HepG2 (cell line): ENCODE results near the gene UNKL. TPM values are rescaled to one million over a fixed set of nuclear protein-coding genes. Genes with fewer than 3 reads are reported as not detected.

ENCODE experiments used
- GATAD2A ChIP-seq: IDR thresholded peaks from 2 replicates; pipeline ENCODE4 v1.6.1; 2016
- GFI1 ChIP-seq: sonication (generic); formaldehyde crosslinking; IDR thresholded peaks from 2 replicates; pipeline ENCODE4 v1.5.0; 2020; ENCODE audit warnings: missing genetic modification reagents, mild to moderate bottlenecking, borderline replicate concordance
- HMGA1 ChIP-seq: sonication (generic); formaldehyde crosslinking; conservative IDR thresholded peaks from 2 replicates; pipeline ENCODE4 v1.4.0; 2020; ENCODE audit warnings: missing genetic modification reagents
- KDM4B ChIP-seq: sonication (generic); formaldehyde crosslinking; IDR thresholded peaks from 2 replicates; pipeline ENCODE4 v1.4.0; 2020; ENCODE audit warnings: missing genetic modification reagents
- NPAS2 ChIP-seq: sonication (generic); formaldehyde crosslinking; IDR thresholded peaks from 2 replicates; pipeline ENCODE4 v1.8.0; 2022; ENCODE audit warnings: mild to moderate bottlenecking, missing genetic modification reagents, borderline replicate concordance
- NRL ChIP-seq: sonication (generic); formaldehyde crosslinking; IDR thresholded peaks from 2 replicates; pipeline ENCODE4 v1.5.0; 2020; ENCODE audit warnings: missing genetic modification reagents, mild to moderate bottlenecking, moderate library complexity, borderline replicate concordance
- PPARG ChIP-seq: conservative IDR thresholded peaks from 2 replicates; pipeline ENCODE4 v1.6.1; 2016; ENCODE audit warnings: missing biosample characterization, missing genetic modification reagents
- SALL1 ChIP-seq: sonication (generic); formaldehyde crosslinking; IDR thresholded peaks from 2 replicates; pipeline ENCODE4 v1.8.0; 2022; ENCODE audit warnings: mild to moderate bottlenecking, missing genetic modification reagents
- SIX4 ChIP-seq: sonication (generic); formaldehyde crosslinking; IDR thresholded peaks from 2 replicates; pipeline ENCODE4 v1.4.0; 2020; ENCODE audit warnings: missing genetic modification reagents
- SPEN ChIP-seq: sonication (generic); formaldehyde crosslinking; IDR thresholded peaks from 2 replicates; pipeline ENCODE4 v1.5.1; 2020; ENCODE audit warnings: low read depth, mild to moderate bottlenecking, missing genetic modification reagents
- TARDBP ChIP-seq: sonication (generic); formaldehyde crosslinking; IDR thresholded peaks from 2 replicates; pipeline ENCODE4 v1.8.0; 2022; ENCODE audit warnings: mild to moderate bottlenecking, missing genetic modification reagents
- ZKSCAN1 ChIP-seq: fragments of 150-350 bp; IDR thresholded peaks from 2 replicates; pipeline ENCODE4 v1.6.1; 2014; ENCODE audit warnings: low read length
- ZNF530 ChIP-seq: sonication (generic); formaldehyde crosslinking; IDR thresholded peaks from 2 replicates; pipeline ENCODE4 v1.5.0; 2020; ENCODE audit warnings: low read depth, mild to moderate bottlenecking, missing genetic modification reagents
- ZNF543 ChIP-seq: sonication (generic); formaldehyde crosslinking; IDR thresholded peaks from 2 replicates; pipeline ENCODE4 v1.4.0; 2020; ENCODE audit warnings: mild to moderate bottlenecking, missing genetic modification reagents
- ZNF562 ChIP-seq: sonication (generic); formaldehyde crosslinking; IDR thresholded peaks from 2 replicates; pipeline ENCODE4 v1.8.0; 2022; ENCODE audit warnings: missing genetic modification reagents, borderline replicate concordance
- ZNF598 ChIP-seq: sonication (generic); formaldehyde crosslinking; IDR thresholded peaks from 2 replicates; pipeline ENCODE4 v1.5.1; 2020; ENCODE audit warnings: mild to moderate bottlenecking, missing genetic modification reagents, borderline replicate concordance
- polyA plus RNA-seq, 8 experiments: library from polyadenylated mRNA; depleted of rRNA in 3 of 8; stranded (reverse) in 7 of 8; unstranded in 1 of 8; fragments of >200 nt; fragmentation: Illumina TruSeq in 4 of 8; extraction: Trizol in 4 of 8; gene quantifications; 2 replicates each; pipeline versions ENCODE4 v1.2.1 to v1.2.3, GENCODE V29; 2011 to 2016; ENCODE audit warnings: low read depth in 4 of 8, missing spikeins in 1 of 8, mixed read lengths in 1 of 8; ENCODE audit not compliant: insufficient read depth in 1 of 8
- total RNA-seq, 5 experiments: library from RNA; depleted of rRNA; stranded (reverse); fragments of >200 nt; fragmentation: Illumina TruSeq; extraction: Trizol; gene quantifications; 2 replicates each; pipeline ENCODE4 v1.2.3, GENCODE V29; 2016; ENCODE audit warnings: low read depth in 1 of 5
- TF ChIP-seq, protein P1 (sequence below): sonication (generic); formaldehyde crosslinking; IDR thresholded peaks from 2 replicates; pipeline ENCODE4 v1.4.0; 2020; ENCODE audit warnings: missing genetic modification reagents
- TF ChIP-seq, protein P2 (sequence below): sonication (generic); formaldehyde crosslinking; conservative IDR thresholded peaks from 2 replicates; pipeline ENCODE4 v1.8.0; 2022; ENCODE audit warnings: low read depth, missing genetic modification reagents
- TF ChIP-seq, protein P3 (sequence below): IDR thresholded peaks from 2 replicates; pipeline ENCODE4 v1.6.1; 2016; ENCODE audit warnings: low read depth, borderline replicate concordance
- TF ChIP-seq, protein P4 (sequence below): sonication (generic); formaldehyde crosslinking; IDR thresholded peaks from 2 replicates; pipeline ENCODE4 v1.4.0; 2020; ENCODE audit warnings: missing genetic modification reagents
- TF ChIP-seq, protein P5 (sequence below): IDR thresholded peaks from 2 replicates; pipeline ENCODE4 v1.6.1; 2016; ENCODE audit warnings: mild to moderate bottlenecking
- TF ChIP-seq, protein P6 (sequence below): sonication (generic); formaldehyde crosslinking; IDR thresholded peaks from 2 replicates; pipeline ENCODE4 v1.5.0; 2020; ENCODE audit warnings: missing genetic modification reagents
- TF ChIP-seq, protein P7 (sequence below): sonication (generic); formaldehyde crosslinking; conservative IDR thresholded peaks from 2 replicates; pipeline ENCODE4 v1.4.0; 2020; ENCODE audit warnings: missing genetic modification reagents

The UNKL gene
- total and polyA plus RNA-seq, 2 of the 13 experiments (the other 11 are each of a cell fraction or from before 2014, with no cell fraction given), result 10.4 to 17.6 TPM

DNA sequence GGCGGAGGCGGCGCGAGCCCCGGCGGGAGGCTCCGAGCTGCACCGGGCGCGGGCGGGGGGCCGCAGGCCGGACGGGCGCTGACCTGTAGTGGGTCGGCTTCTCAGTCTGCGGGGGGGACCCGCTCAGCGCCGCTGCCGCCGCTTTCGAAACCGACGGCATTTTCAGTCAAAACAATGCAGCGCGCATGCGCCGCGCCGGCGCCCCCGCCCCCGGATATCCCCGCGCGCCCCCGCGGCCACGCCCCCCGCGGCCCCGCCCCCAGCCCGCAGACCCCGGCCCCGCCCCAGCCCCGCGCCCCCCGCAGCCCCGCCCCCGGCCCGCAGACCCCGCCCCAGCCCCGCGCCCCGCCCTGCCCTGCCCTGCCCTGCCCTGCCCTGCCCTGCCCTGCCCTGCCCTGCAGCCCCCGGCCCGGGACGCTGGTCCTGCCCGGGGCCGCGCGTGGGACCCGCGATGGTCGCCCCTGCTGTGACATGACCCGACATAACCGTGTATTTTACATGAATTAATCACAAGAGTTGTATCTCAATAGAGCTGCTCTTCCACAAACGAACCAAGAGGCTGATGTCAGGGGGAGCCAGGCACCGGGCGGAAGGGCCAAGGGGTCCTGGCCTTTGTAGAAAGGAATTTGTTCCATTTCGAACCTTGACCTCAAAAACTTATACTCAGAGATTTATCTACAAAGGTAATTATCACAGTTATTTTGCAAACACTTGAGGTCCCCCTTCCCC lies at the start of gene UNKL (continued):
- no peak for TF ChIP-seq TARDBP
- no peak for TF ChIP-seq HMGA1 (CRISPR knock-in tag)
- peak; percentile 77 for TF ChIP-seq GFI1 (CRISPR knock-in tag)
- no peak for TF ChIP-seq ZNF562 (CRISPR knock-in tag)
- TF ChIP-seq, protein P1, sequence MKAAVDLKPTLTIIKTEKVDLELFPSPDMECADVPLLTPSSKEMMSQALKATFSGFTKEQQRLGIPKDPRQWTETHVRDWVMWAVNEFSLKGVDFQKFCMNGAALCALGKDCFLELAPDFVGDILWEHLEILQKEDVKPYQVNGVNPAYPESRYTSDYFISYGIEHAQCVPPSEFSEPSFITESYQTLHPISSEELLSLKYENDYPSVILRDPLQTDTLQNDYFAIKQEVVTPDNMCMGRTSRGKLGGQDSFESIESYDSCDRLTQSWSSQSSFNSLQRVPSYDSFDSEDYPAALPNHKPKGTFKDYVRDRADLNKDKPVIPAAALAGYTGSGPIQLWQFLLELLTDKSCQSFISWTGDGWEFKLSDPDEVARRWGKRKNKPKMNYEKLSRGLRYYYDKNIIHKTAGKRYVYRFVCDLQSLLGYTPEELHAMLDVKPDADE (CRISPR knock-in tag), result no peak
- no peak for TF ChIP-seq GATAD2A (CRISPR knock-in tag)
- TF ChIP-seq SPEN (CRISPR knock-in tag), result peak; percentile 18; the same call in 1 of the 2 replicates
- TF ChIP-seq, protein P2, sequence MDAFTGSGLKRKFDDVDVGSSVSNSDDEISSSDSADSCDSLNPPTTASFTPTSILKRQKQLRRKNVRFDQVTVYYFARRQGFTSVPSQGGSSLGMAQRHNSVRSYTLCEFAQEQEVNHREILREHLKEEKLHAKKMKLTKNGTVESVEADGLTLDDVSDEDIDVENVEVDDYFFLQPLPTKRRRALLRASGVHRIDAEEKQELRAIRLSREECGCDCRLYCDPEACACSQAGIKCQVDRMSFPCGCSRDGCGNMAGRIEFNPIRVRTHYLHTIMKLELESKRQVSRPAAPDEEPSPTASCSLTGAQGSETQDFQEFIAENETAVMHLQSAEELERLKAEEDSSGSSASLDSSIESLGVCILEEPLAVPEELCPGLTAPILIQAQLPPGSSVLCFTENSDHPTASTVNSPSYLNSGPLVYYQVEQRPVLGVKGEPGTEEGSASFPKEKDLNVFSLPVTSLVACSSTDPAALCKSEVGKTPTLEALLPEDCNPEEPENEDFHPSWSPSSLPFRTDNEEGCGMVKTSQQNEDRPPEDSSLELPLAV (CRISPR knock-in tag), result no peak
- TF ChIP-seq KDM4B (CRISPR knock-in tag), result no peak
- TF ChIP-seq ZNF598 (CRISPR knock-in tag), result no peak
- TF ChIP-seq, protein P3, sequence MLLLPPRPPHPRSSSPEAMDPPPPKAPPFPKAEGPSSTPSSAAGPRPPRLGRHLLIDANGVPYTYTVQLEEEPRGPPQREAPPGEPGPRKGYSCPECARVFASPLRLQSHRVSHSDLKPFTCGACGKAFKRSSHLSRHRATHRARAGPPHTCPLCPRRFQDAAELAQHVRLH (CRISPR knock-in tag), result 0 out of 2 replicates have a peak, but pooled peaks have one; percentile 25
- TF ChIP-seq ZNF543 (CRISPR knock-in tag), result no peak
- TF ChIP-seq, protein P4, sequence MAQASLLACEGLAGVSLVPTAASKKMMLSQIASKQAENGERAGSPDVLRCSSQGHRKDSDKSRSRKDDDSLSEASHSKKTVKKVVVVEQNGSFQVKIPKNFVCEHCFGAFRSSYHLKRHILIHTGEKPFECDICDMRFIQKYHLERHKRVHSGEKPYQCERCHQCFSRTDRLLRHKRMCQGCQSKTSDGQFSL, result no peak
- TF ChIP-seq, protein P5, sequence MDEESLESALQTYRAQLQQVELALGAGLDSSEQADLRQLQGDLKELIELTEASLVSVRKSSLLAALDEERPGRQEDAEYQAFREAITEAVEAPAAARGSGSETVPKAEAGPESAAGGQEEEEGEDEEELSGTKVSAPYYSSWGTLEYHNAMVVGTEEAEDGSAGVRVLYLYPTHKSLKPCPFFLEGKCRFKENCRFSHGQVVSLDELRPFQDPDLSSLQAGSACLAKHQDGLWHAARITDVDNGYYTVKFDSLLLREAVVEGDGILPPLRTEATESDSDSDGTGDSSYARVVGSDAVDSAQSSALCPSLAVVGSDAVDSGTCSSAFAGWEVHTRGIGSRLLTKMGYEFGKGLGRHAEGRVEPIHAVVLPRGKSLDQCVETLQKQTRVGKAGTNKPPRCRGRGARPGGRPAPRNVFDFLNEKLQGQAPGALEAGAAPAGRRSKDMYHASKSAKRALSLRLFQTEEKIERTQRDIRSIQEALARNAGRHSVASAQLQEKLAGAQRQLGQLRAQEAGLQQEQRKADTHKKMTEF, result 0 out of 2 replicates have a peak, but pooled peaks have one; percentile 17
- TF ChIP-seq ZKSCAN1, result no peak
- 0 out of 2 replicates have a peak, but pooled peaks have one; percentile 30 for TF ChIP-seq PPARG (CRISPR knock-in tag)
- no peak for TF ChIP-seq ZNF530 (CRISPR knock-in tag)
- no peak for TF ChIP-seq NRL (CRISPR knock-in tag)
- TF ChIP-seq, protein P6, sequence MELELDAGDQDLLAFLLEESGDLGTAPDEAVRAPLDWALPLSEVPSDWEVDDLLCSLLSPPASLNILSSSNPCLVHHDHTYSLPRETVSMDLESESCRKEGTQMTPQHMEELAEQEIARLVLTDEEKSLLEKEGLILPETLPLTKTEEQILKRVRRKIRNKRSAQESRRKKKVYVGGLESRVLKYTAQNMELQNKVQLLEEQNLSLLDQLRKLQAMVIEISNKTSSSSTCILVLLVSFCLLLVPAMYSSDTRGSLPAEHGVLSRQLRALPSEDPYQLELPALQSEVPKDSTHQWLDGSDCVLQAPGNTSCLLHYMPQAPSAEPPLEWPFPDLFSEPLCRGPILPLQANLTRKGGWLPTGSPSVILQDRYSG (CRISPR knock-in tag), result no peak
- no peak for TF ChIP-seq NPAS2 (CRISPR knock-in tag)
- TF ChIP-seq SIX4 (CRISPR knock-in tag), result no peak
- 0 out of 2 replicates have a peak, but pooled peaks have one; percentile 25 for TF ChIP-seq SALL1
- TF ChIP-seq, protein P7, sequence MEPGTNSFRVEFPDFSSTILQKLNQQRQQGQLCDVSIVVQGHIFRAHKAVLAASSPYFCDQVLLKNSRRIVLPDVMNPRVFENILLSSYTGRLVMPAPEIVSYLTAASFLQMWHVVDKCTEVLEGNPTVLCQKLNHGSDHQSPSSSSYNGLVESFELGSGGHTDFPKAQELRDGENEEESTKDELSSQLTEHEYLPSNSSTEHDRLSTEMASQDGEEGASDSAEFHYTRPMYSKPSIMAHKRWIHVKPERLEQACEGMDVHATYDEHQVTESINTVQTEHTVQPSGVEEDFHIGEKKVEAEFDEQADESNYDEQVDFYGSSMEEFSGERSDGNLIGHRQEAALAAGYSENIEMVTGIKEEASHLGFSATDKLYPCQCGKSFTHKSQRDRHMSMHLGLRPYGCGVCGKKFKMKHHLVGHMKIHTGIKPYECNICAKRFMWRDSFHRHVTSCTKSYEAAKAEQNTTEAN (CRISPR knock-in tag), result no peak
